GM06990 (cell line): ENCODE data around the gene SPINK7.

Experiments used
- DNase-seq: peaks from one replicate; pipeline ENCODE4 v3.0.0-alpha.2; 2011; ENCODE audit not compliant: insufficient read length; ENCODE audit errors: extremely low read depth
- H3K27me3 ChIP-seq: replicated peaks from 2 replicates; pipeline ENCODE4 v1.6.0; 2011; ENCODE audit warnings: low read length; ENCODE audit not compliant: control insufficient read depth, insufficient read depth
- H3K36me3 ChIP-seq: 2 replicates; pipeline ENCODE4 v1.5.1; 2011; ENCODE audit warnings: low read length; ENCODE audit not compliant: control insufficient read depth, insufficient read depth
- H3K4me3 ChIP-seq: replicated peaks from 2 replicates; pipeline ENCODE4 v1.5.1; 2011; ENCODE audit warnings: low read depth, mild to moderate bottlenecking, control low read depth, low read length
- TF ChIP-seq, protein P1 (sequence below): IDR thresholded peaks from 2 replicates; pipeline ENCODE4 v1.5.1; 2011; ENCODE audit warnings: low read length, control low read depth, mild to moderate bottlenecking, inconsistent platforms; ENCODE audit not compliant: insufficient read depth, poor library complexity, severe bottlenecking

Gene SPINK7

GRCh38 chr5:148342371-148343045 lies 30.3 kb downstream of the SPINK7 start:
- TF ChIP-seq, protein P1, sequence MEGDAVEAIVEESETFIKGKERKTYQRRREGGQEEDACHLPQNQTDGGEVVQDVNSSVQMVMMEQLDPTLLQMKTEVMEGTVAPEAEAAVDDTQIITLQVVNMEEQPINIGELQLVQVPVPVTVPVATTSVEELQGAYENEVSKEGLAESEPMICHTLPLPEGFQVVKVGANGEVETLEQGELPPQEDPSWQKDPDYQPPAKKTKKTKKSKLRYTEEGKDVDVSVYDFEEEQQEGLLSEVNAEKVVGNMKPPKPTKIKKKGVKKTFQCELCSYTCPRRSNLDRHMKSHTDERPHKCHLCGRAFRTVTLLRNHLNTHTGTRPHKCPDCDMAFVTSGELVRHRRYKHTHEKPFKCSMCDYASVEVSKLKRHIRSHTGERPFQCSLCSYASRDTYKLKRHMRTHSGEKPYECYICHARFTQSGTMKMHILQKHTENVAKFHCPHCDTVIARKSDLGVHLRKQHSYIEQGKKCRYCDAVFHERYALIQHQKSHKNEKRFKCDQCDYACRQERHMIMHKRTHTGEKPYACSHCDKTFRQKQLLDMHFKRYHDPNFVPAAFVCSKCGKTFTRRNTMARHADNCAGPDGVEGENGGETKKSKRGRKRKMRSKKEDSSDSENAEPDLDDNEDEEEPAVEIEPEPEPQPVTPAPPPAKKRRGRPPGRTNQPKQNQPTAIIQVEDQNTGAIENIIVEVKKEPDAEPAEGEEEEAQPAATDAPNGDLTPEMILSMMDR: no peak
- DNase-seq: no peak
- Histone ChIP-seq H3K27me3 (no peaks in the 10 kb centered on the region), H3K36me3 (no peaks in the 10 kb centered on the region), H3K4me3 (no peak overlapping the region)

DNA sequence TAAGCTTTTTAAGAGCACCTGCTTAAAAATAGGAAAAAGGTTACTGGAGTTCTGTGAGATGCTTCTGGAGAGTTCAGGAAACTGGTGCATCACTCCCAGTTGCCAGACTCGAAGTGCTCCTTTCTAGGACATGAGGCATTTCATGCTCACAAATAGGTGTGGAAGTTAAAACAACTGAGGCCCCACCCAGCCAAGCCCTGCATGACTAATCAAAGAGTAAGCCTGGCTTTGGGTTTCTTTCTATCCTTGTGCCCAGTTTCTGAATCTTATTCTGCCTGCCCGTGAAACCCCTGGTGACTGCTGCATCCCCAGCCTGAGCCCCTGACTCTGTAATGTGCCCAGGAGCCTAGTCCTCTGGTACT lies 30.8 kb downstream of the SPINK7 start:
- Histone ChIP-seq H3K27me3 (no peaks in the 10 kb centered on the region), H3K4me3 (no peak overlapping the region), H3K36me3 (no peaks in the 10 kb centered on the region)
- TF ChIP-seq, protein P1: no peak
- no peak for DNase-seq

- H3K27me3 ChIP-seq: no peaks in the 10 kb centered on the region
- TF ChIP-seq, protein P1: no peak
- no peak for DNase-seq
Observed at GRCh38 chr5:148343603-148344487, 31.6 kb downstream of the SPINK7 start.

DNA sequence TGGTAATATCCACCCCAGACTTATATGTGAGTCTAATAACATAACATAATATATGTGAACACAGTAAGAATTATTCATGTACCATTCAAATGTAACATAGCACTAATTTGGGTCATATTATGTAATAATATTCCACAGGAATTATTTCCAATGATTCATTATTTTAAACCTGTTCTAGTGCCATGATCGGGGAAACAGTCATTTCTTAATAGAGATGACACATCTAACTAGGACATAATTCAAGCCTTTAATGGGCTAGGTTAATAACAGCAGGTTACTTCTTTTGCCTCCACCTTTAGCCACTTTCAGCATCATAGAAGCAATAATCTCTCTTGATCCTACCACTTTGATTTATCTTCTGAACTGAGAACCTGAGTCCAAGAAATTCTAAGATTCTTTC lies 35.5 kb downstream of the SPINK7 start:
- Histone ChIP-seq H3K4me3 (no peak overlapping the region), H3K36me3 (no peaks in the 10 kb centered on the region), H3K27me3 (no peaks in the 10 kb centered on the region)
- no peak for DNase-seq
- TF ChIP-seq, protein P1: no peak

More at GRCh38 chr5:148343603-148344487, 31.6 kb downstream of the SPINK7 start:
- no peak overlapping the region for H3K4me3 ChIP-seq
- no peaks in the 10 kb centered on the region for H3K36me3 ChIP-seq

DNA sequence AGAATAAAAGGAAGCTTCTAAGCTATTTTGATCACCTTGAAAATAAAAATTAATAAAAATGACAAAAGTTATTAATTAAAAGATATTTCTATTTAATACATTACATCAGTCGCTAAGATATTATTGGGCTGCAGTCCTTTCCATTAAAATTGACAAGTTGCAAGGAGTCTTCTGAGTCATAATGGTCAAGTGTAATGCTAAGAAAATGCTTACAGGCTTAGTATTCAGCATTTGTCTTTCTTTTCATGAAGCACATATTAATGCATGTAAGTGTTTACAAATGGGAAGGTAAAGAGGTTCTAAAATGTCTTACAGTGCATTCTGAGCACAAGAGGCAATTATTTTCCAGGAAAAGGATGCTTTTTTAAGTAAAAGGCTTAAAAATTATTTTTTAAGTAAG lies 40.5 kb downstream of the SPINK7 start:
- Histone ChIP-seq H3K36me3 (no peaks in the 10 kb centered on the region), H3K27me3 (no peaks in the 10 kb centered on the region), H3K4me3 (no peak overlapping the region)
- TF ChIP-seq, protein P1: no peak
- no peak for DNase-seq
